Neural cell (in vitro differentiated cells): ENCODE results near the gene HS2ST1. TPM values are rescaled to one million over a fixed set of nuclear protein-coding genes. Genes with fewer than 3 reads are reported as not detected.

Source experiments
- H2AFZ ChIP-seq: fragments of 200-600, 300-800 bp; sonication (generic), shearing (Covaris generic); 2 replicates; pipeline ENCODE4 v1.6.0; 2014; ENCODE audit warnings: low read depth, mild to moderate bottlenecking, antibody characterized with exemption, low read length, moderate library complexity
- H3F3A ChIP-seq: fragments of 200-600 bp; shearing (Covaris generic); 2 replicates; pipeline ENCODE4 v1.6.1; 2016; ENCODE audit warnings: mild to moderate bottlenecking, moderate library complexity, mixed read lengths, antibody characterized with exemption, low read length; ENCODE audit not compliant: insufficient read depth, poor library complexity, severe bottlenecking
- H3K27ac ChIP-seq: fragments of 200-600, 300-800 bp; sonication (generic), shearing (Covaris generic); 2 replicates; pipeline ENCODE4 v1.5.1; 2014; ENCODE audit warnings: mild to moderate bottlenecking, low read length, moderate library complexity
- H3K27me3 ChIP-seq: fragments of 300-800, 200-600 bp; sonication (generic), shearing (Covaris generic); 2 replicates; pipeline ENCODE4 v1.6.0; 2014; ENCODE audit warnings: mild to moderate bottlenecking, low read depth, low read length, moderate library complexity; ENCODE audit not compliant: insufficient read depth
- H3K36me3 ChIP-seq: fragments of 300-800, 200-600 bp; sonication (generic), shearing (Covaris generic); 2 replicates; pipeline ENCODE4 v1.5.1; 2014; ENCODE audit warnings: mild to moderate bottlenecking, antibody characterized with exemption, low read length, moderate library complexity; ENCODE audit not compliant: insufficient read depth
- H3K4me2 ChIP-seq: fragments of 300-800, 200-600 bp; sonication (generic), shearing (Covaris generic); 2 replicates; pipeline ENCODE4 v1.6.0; 2014; ENCODE audit warnings: mild to moderate bottlenecking, low read length
- H3K4me3 ChIP-seq: fragments of 300-800, 200-600 bp; sonication (generic), shearing (Covaris generic); 2 replicates; pipeline ENCODE4 v1.5.1; 2014; ENCODE audit warnings: mild to moderate bottlenecking, low read length, moderate library complexity
- H3K79me2 ChIP-seq: fragments of 200-600 bp; shearing (Covaris generic); replicated peaks from 2 replicates; pipeline ENCODE4 v1.6.0; 2014; ENCODE audit warnings: mild to moderate bottlenecking, low read length, moderate library complexity; ENCODE audit not compliant: insufficient read depth
- H3K9ac ChIP-seq: fragments of 300-800, 200-600 bp; sonication (generic), shearing (Covaris generic); 2 replicates; pipeline ENCODE4 v1.6.1; 2016; ENCODE audit warnings: mild to moderate bottlenecking, low read length, mixed read lengths
- H3K9me2 ChIP-seq: fragments of 200-600 bp; shearing (Covaris generic); 2 replicates; pipeline ENCODE4 v1.6.1; 2016; ENCODE audit warnings: mild to moderate bottlenecking, low read length, mixed read lengths; ENCODE audit not compliant: insufficient read depth
- H3K9me3 ChIP-seq: fragments of 200-600, 300-800 bp; sonication (generic), shearing (Covaris generic); 2 replicates; pipeline ENCODE4 v1.6.1; 2016; ENCODE audit warnings: mild to moderate bottlenecking, mixed run types, low read length, moderate library complexity, mixed read lengths
- H4K20me1 ChIP-seq: fragments of 200-600 bp; shearing (Covaris generic); 2 replicates; pipeline ENCODE4 v1.6.1; 2016; ENCODE audit warnings: mild to moderate bottlenecking, mixed run types; ENCODE audit not compliant: insufficient read depth
- CTCF ChIP-seq: fragments of 450-650 bp; IDR thresholded peaks from 2 replicates; pipeline ENCODE4 v1.5.1; 2014; ENCODE audit warnings: antibody characterized with exemption, mild to moderate bottlenecking, moderate library complexity; ENCODE audit not compliant: poor library complexity, severe bottlenecking
- EP300 ChIP-seq: fragments of 450-650 bp; conservative IDR thresholded peaks from 2 replicates; pipeline ENCODE4 v1.6.1; 2014; ENCODE audit warnings: antibody characterized with exemption, mild to moderate bottlenecking, moderate library complexity; ENCODE audit not compliant: poor library complexity, severe bottlenecking
- EZH2 ChIP-seq: fragments of 200-600, 300-800 bp; shearing (Covaris generic), sonication (generic); IDR thresholded peaks from 2 replicates; pipeline ENCODE4 v1.6.1; 2014; ENCODE audit warnings: antibody characterized with exemption, low read length, borderline replicate concordance, mild to moderate bottlenecking; ENCODE audit not compliant: insufficient read depth, poor library complexity, severe bottlenecking
- MXI1 ChIP-seq: fragments of 450-650 bp; conservative IDR thresholded peaks from 2 replicates; pipeline ENCODE4 v1.6.1; 2014; ENCODE audit warnings: antibody characterized with exemption, mild to moderate bottlenecking; ENCODE audit not compliant: poor library complexity, severe bottlenecking
- POLR2AphosphoS5 ChIP-seq: IDR thresholded peaks from 2 replicates; pipeline ENCODE4 v1.6.1; 2012
- RAD21 ChIP-seq: fragments of 450-650 bp; conservative IDR thresholded peaks from 2 replicates; pipeline ENCODE4 v1.6.1; 2014; ENCODE audit warnings: antibody characterized with exemption, mild to moderate bottlenecking, moderate library complexity
- REST ChIP-seq: IDR thresholded peaks from 2 replicates; pipeline ENCODE4 v1.6.1; 2012; ENCODE audit warnings: borderline replicate concordance
- SMC3 ChIP-seq: fragments of 450-650 bp; conservative IDR thresholded peaks from 2 replicates; pipeline ENCODE4 v1.6.1; 2014; ENCODE audit warnings: antibody characterized with exemption, mild to moderate bottlenecking, moderate library complexity; ENCODE audit not compliant: poor library complexity
- TAF1 ChIP-seq: IDR thresholded peaks from 2 replicates; pipeline ENCODE4 v1.6.1; 2012; ENCODE audit warnings: low read depth
- polyA plus RNA-seq: library from polyadenylated mRNA; depleted of rRNA; stranded (reverse); fragments of >200 nt; gene quantifications from 2 replicates; pipeline ENCODE4 v1.2.3, GENCODE V29; 2014

HS2ST1 gene
- polyA plus RNA-seq, 1 donor from 2014 or later = 24.7 TPM

DNA sequence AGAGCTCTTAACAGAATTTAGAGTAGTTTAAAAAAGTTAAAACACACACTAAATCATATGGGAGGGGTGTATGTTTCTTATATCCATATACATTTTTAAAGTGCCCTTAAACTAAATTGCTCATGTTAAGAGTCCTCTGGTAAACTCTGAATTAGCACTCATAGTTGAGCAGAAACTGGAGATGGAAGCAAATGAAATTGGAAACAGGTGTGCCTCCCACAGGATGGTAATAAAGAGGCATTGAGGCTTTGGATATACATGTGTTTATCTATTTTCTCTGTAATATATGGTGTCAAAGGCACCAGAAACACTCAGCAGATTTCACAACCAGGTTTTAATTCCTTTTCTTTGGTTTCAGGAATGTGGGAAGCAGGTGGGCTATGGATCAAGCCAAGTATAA is 188.6 kb downstream of the HS2ST1 start:
- Histone ChIP-seq H2AFZ (no peak overlapping the region), H4K20me1 (no peaks in the 10 kb centered on the region), H3K79me2 (no peaks in the 10 kb centered on the region), H3K27me3 (no peaks in the 10 kb centered on the region), H3K9me2 (no peaks in the 10 kb centered on the region), H3K4me3 (no peak overlapping the region), H3K9ac (no peak overlapping the region), H3K4me2 (no peak overlapping the region), H3K27ac (no peak overlapping the region), H3K36me3 (no peaks in the 10 kb centered on the region), H3F3A (no peaks in the 10 kb centered on the region), H3K9me3 (no peaks in the 10 kb centered on the region)
- TF ChIP-seq RAD21 (no peak), EZH2 (no peak), REST (no peak), CTCF (no peak), MXI1 (no peak), SMC3 (no peak), TAF1 (no peak), EP300 (no peak), POLR2AphosphoS5 (no peak)

DNA sequence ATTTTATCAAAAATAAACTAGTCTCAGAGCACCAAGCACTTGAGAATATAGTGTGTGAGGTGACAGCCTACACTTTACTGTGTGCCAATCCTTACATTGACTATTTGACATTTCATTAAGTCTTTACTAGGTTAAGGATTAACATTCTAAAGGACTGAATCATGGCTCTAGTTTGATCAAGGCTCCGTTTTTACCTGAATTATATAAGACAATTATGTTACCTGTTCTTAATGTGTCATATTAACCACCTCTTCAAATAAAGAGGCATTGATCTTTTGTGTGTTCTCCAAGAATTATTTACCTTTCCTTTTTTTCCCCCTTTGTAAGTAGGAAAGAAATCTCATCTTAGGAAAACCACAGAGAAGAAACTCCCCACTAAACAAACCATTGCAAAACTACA is 189.7 kb downstream of the HS2ST1 start:
- Histone ChIP-seq H3K9me3 (no peaks in the 10 kb centered on the region), H3F3A (no peaks in the 10 kb centered on the region), H3K4me2 (no peak overlapping the region), H3K4me3 (no peak overlapping the region), H3K79me2 (no peaks in the 10 kb centered on the region), H3K27me3 (no peaks in the 10 kb centered on the region), H3K9ac (no peak overlapping the region), H3K27ac (no peak overlapping the region), H4K20me1 (no peaks in the 10 kb centered on the region), H3K9me2 (no peaks in the 10 kb centered on the region), H2AFZ (no peak overlapping the region), H3K36me3 (no peaks in the 10 kb centered on the region)
- no peak for TF ChIP-seq POLR2AphosphoS5
- no peak for TF ChIP-seq TAF1
- TF ChIP-seq EZH2 = no peak
- no peak for TF ChIP-seq SMC3
- no peak for TF ChIP-seq CTCF
- TF ChIP-seq RAD21 = no peak
- TF ChIP-seq MXI1 = no peak
- TF ChIP-seq REST = no peak
- no peak for TF ChIP-seq EP300
